GM18909 (cell line): Measurements from ENCODE around the gene ENTPD1.
"Not testable (repeated sequence)": the region's sequence is repeated elsewhere in the genome, so short reads cannot be mapped to it uniquely, and the experiment has no call there.

Experiments
- ATAC-seq: cut with Tn5 transposase; IDR thresholded peaks from one replicate; pipeline ENCODE4 v1.9.1; 2021; ENCODE audit warnings: mild to moderate bottlenecking; ENCODE audit not compliant: unreplicated experiment, poor library complexity

Gene ENTPD1

GRCh38 chr10:95756041-95756761 is at the start of gene ENTPD1:
Gene ENTPD1, plus strand, starts transcription at chr10:95756163. Its CDS starts 77 bp downstream, at chr10:95756240.
- ATAC-seq: peak; percentile 23

- no peak for ATAC-seq
Measured at GRCh38 chr10:95706573-95706972, 49.4 kb upstream of the ENTPD1 start.

- no peak for ATAC-seq
Measured at GRCh38 chr10:95706990-95707389, 49.0 kb upstream of the ENTPD1 start.

GRCh38 chr10:95711492-95711891 is 44.5 kb upstream of the ENTPD1 start:
- ATAC-seq: no peak

- no peak for ATAC-seq
Measured at GRCh38 chr10:95716466-95716865, 39.5 kb upstream of the ENTPD1 start.

GRCh38 chr10:95716866-95717265 is 39.1 kb upstream of the ENTPD1 start:
- no peak for ATAC-seq

GRCh38 chr10:95720745-95721144 is 35.2 kb upstream of the ENTPD1 start:
- ATAC-seq: not testable (repeated sequence)

GRCh38 chr10:95722496-95722895 is 33.5 kb upstream of the ENTPD1 start:
- ATAC-seq: not testable (repeated sequence)

- ATAC-seq: no peak
Measured at GRCh38 chr10:95728526-95728925, 27.4 kb upstream of the ENTPD1 start.

- ATAC-seq: no peak
Measured at GRCh38 chr10:95729323-95730055, 26.5 kb upstream of the ENTPD1 start.

- no peak for ATAC-seq
Measured at GRCh38 chr10:95730233-95730632, 25.7 kb upstream of the ENTPD1 start.

GRCh38 chr10:95732907-95733306 is 23.1 kb upstream of the ENTPD1 start:
- not testable (repeated sequence) for ATAC-seq

GRCh38 chr10:95739056-95739455 is 16.9 kb upstream of the ENTPD1 start:
- ATAC-seq: no peak

- peak; percentile 67 for ATAC-seq
Measured at GRCh38 chr10:95741807-95742467, 14.0 kb upstream of the ENTPD1 start.

- peak; percentile 33 for ATAC-seq
Measured at GRCh38 chr10:95742485-95742884, 13.5 kb upstream of the ENTPD1 start.

- ATAC-seq: no peak
Measured at GRCh38 chr10:95742962-95743535, 12.9 kb upstream of the ENTPD1 start.

GRCh38 chr10:95745501-95745900 is 10.5 kb upstream of the ENTPD1 start:
- ATAC-seq: no peak

- ATAC-seq: no peak
Measured at GRCh38 chr10:95748349-95748748, 7.6 kb upstream of the ENTPD1 start.

- peak; percentile 41 for ATAC-seq
Measured at GRCh38 chr10:95755511-95756004, 405 bp upstream of the ENTPD1 start.

- no peak for ATAC-seq
Measured at GRCh38 chr10:95756809-95757684, 1.1 kb downstream of the ENTPD1 start.
